Sigmoid colon (tissue), 7 donors: Measurements from ENCODE around the gene DPP8. TPM values are rescaled to one million over a fixed set of nuclear protein-coding genes. Genes with fewer than 3 reads are reported as not detected.
A peak's percentile ranks its signal among the peaks of the same experiment; 100 is the strongest.

Experiments
- DNase-seq: peaks from one replicate; pipeline ENCODE4 v3.0.0-alpha.2; 2019
- H3K27ac ChIP-seq, 4 donors: fragments of 200-600 bp; sonication (generic); one replicate each; pipeline ENCODE4 v1.5.1; 2016 to 2019; ENCODE audit warnings: mild to moderate bottlenecking in 1 of 4
- H3K27me3 ChIP-seq, 3 donors: fragments of 200-600 bp; sonication (generic); one replicate each; pipeline ENCODE4 v1.5.1; 2019; ENCODE audit warnings: mild to moderate bottlenecking in 1 of 3
- H3K36me3 ChIP-seq, 4 donors: fragments of 200-600 bp; sonication (generic); one replicate each; pipeline ENCODE4 v1.5.1; 2016 to 2019
- H3K4me1 ChIP-seq, 4 donors: fragments of 200-600 bp; sonication (generic); one replicate each; pipeline ENCODE4 v1.5.1; 2017 to 2019
- H3K4me3 ChIP-seq, 4 donors: fragments of 200-600 bp; sonication (generic); one replicate each; pipeline ENCODE4 v1.5.1; 2017 to 2019; ENCODE audit warnings: mild to moderate bottlenecking in 2 of 4, moderate library complexity in 1 of 4
- H3K9me3 ChIP-seq, 4 donors: fragments of 200-600 bp in 3 of 4; sonication (generic) in 3 of 4; one replicate each; pipeline versions ENCODE4 v1.5.1 to v1.6.1; 2013 to 2019
- CTCF ChIP-seq, 4 experiments: fragments of 450-650 bp in 3 of 4; fragments of 200-600 bp in 1 of 4; IDR thresholded peaks; one replicate each; pipeline ENCODE4 v1.5.1; 2016 to 2019; ENCODE audit warnings: antibody characterized with exemption in 4 of 4, mild to moderate bottlenecking in 3 of 4, moderate library complexity in 2 of 4
- EP300 ChIP-seq, 4 donors: sonication (generic); formaldehyde crosslinking; IDR thresholded peaks; one replicate each; pipeline ENCODE4 v1.6.1; 2017; ENCODE audit warnings: antibody characterized with exemption in 4 of 4
- POLR2A ChIP-seq, 2 donors: fragments of 450-650 bp; IDR thresholded peaks; one replicate each; pipeline ENCODE4 v1.6.1; 2016; ENCODE audit warnings: antibody characterized with exemption in 2 of 2, mild to moderate bottlenecking in 2 of 2, moderate library complexity in 2 of 2
- POLR2AphosphoS5 ChIP-seq, 4 donors: sonication (generic); formaldehyde crosslinking; IDR thresholded peaks; one replicate each; pipeline ENCODE4 v1.6.1; 2017; ENCODE audit warnings: antibody characterized with exemption in 4 of 4
- WGBS, 2 donors: extraction: QIAGEN DNeasy Blood & Tissue Kit; methylation state at CpG; one replicate each; pipeline ENCODE4 v1.1.7; 2013; 5-methylcytosine and 5-hydroxymethylcytosine counted together
- intact Hi-C: fragments of 100-400 bp; cut with DNase I; formaldehyde crosslinking; loops from one replicate; pipeline ENCODE4 v1.15.1; 2023
- polyA plus RNA-seq, 3 donors: library from polyadenylated mRNA; stranded (reverse); fragments of 200-250 nt; gene quantifications; one replicate each; pipeline ENCODE4 v1.2.3, GENCODE V29; 2013
- total RNA-seq, 4 donors: library from RNA; depleted of rRNA; stranded (reverse); fragments of >200 nt; gene quantifications; one replicate each; pipeline ENCODE4 v1.1.0, GENCODE V29; 2016
- donor health status: healthy with polysubstance abuse.
- donor health status: Bipolar disorder and iron deficiency.
- donor health status: healthy.

Gene DPP8
- total and polyA plus RNA-seq, 7 donors, result 8.4 to 40.3 (median 29.5) TPM

GRCh38 chr15:65396965-65397317, 120.5 kb downstream of the DPP8 start:
- no peaks in the 10 kb centered on the region for H3K36me3 ChIP-seq
- DNase-seq, result no peak
- TF ChIP-seq CTCF (IDR thresholded peaks at IDR 0.05), result no peak
- TF ChIP-seq POLR2A (IDR thresholded peaks at IDR 0.05), result no peak
- TF ChIP-seq POLR2AphosphoS5 (IDR thresholded peaks at IDR 0.05), result no peak
- no peak for TF ChIP-seq EP300 (IDR thresholded peaks at IDR 0.05)
- peaks cover 14 to 38% (median 28%) of the 10 kb centered on the region in 3 donors for H3K27me3 ChIP-seq
- H3K9me3 ChIP-seq, result no peaks in the 10 kb centered on the region
- H3K4me1 ChIP-seq, result peaks cover 0 to 13% (median 9%) of the 10 kb centered on the region in 4 donors
- no peak overlapping the region for H3K27ac ChIP-seq
- intact Hi-C loops, result no loop called here
- WGBS, 2 donors, result 23 to 30% methylated on average over 10 of the region's 10 CpGs
- H3K4me3 ChIP-seq, result no peak overlapping the region

GRCh38 chr15:65396283-65396964, 121.1 kb downstream of the DPP8 start:
- 27 to 28% methylated on average over 34 of the region's 34 CpGs for WGBS, 2 donors
- H3K4me1 ChIP-seq, result peaks cover 0 to 13% (median 9%) of the 10 kb centered on the region in 4 donors
- H3K27me3 ChIP-seq, result peaks cover 14 to 38% (median 28%) of the 10 kb centered on the region in 3 donors
- no peak for DNase-seq
- no peak overlapping the region for H3K4me3 ChIP-seq
- intact Hi-C loops, result no loop called here
- H3K27ac ChIP-seq, result no peak overlapping the region
- H3K9me3 ChIP-seq, result no peaks in the 10 kb centered on the region
- H3K36me3 ChIP-seq, result no peaks in the 10 kb centered on the region
- TF ChIP-seq EP300 (IDR thresholded peaks at IDR 0.05), result no peak

- Histone ChIP-seq H3K36me3 (no peaks in the 10 kb centered on the region), H3K27ac (no peak overlapping the region), H3K4me3 (peak overlapping the region in 1 of 4 donors; percentile 14), H3K9me3 (no peaks in the 10 kb centered on the region), H3K27me3 (peaks cover 14 to 38% (median 28%) of the 10 kb centered on the region in 3 donors), H3K4me1 (peaks cover 0 to 13% (median 9%) of the 10 kb centered on the region in 4 donors)
- WGBS, 2 donors, result 19 to 26% methylated on average over 72 of the region's 72 CpGs
- DNase-seq, result no peak
- intact Hi-C loops, result no loop called here
- TF ChIP-seq CTCF (IDR thresholded peaks at IDR 0.05) (no peak), POLR2AphosphoS5 (IDR thresholded peaks at IDR 0.05) (no peak), EP300 (IDR thresholded peaks at IDR 0.05) (no peak), POLR2A (IDR thresholded peaks at IDR 0.05) (no peak)
Measured at GRCh38 chr15:65395567-65396202, 121.8 kb downstream of the DPP8 start.

- no peak for DNase-seq
- Histone ChIP-seq H3K4me3 (no peak overlapping the region), H3K9me3 (no peaks in the 10 kb centered on the region), H3K36me3 (no peaks in the 10 kb centered on the region), H3K27me3 (peaks cover 14 to 38% (median 28%) of the 10 kb centered on the region in 3 donors), H3K27ac (no peak overlapping the region), H3K4me1 (peaks cover 0 to 13% (median 9%) of the 10 kb centered on the region in 4 donors)
- TF ChIP-seq CTCF (IDR thresholded peaks at IDR 0.05) (no peak), EP300 (IDR thresholded peaks at IDR 0.05) (no peak), POLR2AphosphoS5 (IDR thresholded peaks at IDR 0.05) (no peak), POLR2A (IDR thresholded peaks at IDR 0.05) (no peak)
- intact Hi-C loops, result no loop called here
- 75 to 90% methylated on average over 9 of the region's 9 CpGs for WGBS, 2 donors
Measured at GRCh38 chr15:65394936-65395335, 122.6 kb downstream of the DPP8 start.

- H3K36me3 ChIP-seq, result no peaks in the 10 kb centered on the region
- 80 to 88% methylated on average over 11 of the region's 11 CpGs for WGBS, 2 donors
- no peak overlapping the region for H3K4me3 ChIP-seq
- intact Hi-C loops, result no loop called here
- no peaks in the 10 kb centered on the region for H3K9me3 ChIP-seq
- TF ChIP-seq EP300 (IDR thresholded peaks at IDR 0.05), result no peak
- no peak for TF ChIP-seq POLR2A (IDR thresholded peaks at IDR 0.05)
- no peak for TF ChIP-seq CTCF (IDR thresholded peaks at IDR 0.05)
- no peak for TF ChIP-seq POLR2AphosphoS5 (IDR thresholded peaks at IDR 0.05)
- H3K27ac ChIP-seq, result no peak overlapping the region
- H3K4me1 ChIP-seq, result peaks cover 0 to 13% (median 9%) of the 10 kb centered on the region in 4 donors
- peaks cover 14 to 38% (median 28%) of the 10 kb centered on the region in 3 donors for H3K27me3 ChIP-seq
- DNase-seq, result no peak
Measured at GRCh38 chr15:65394280-65394789, 123.2 kb downstream of the DPP8 start.
